H1 (cell line): ENCODE data around the gene BCL2L11. TPM values are rescaled to one million over a fixed set of nuclear protein-coding genes. Genes with fewer than 3 reads are reported as not detected.

Experiments
- BCL11A ChIP-seq, 2 experiments: IDR thresholded peaks; one replicate each; pipeline ENCODE4 v1.6.1; 2011; ENCODE audit warnings: low read depth in 2 of 2, low read length in 2 of 2, mild to moderate bottlenecking in 2 of 2
- RNF2 ChIP-seq: fragments of 200-900, 300-1000 bp; sonication (generic); IDR thresholded peaks from 2 replicates; pipeline ENCODE4 v1.7.1; 2016; ENCODE audit warnings: borderline replicate concordance, low read depth, mild to moderate bottlenecking, antibody characterized with exemption, low read length; ENCODE audit not compliant: poor library complexity, severe bottlenecking; ENCODE audit errors: missing control alignments
- polyA plus RNA-seq, 7 experiments: library from polyadenylated mRNA; depleted of rRNA in 3 of 7; stranded (reverse) in 5 of 7; unstranded in 2 of 7; fragments of >200 nt in 5 of 7; fragments of 200-250 nt in 2 of 7; gene quantifications; 1 replicate in 5 of 7; 2 replicates in 1 of 7; 4 replicates in 1 of 7; pipeline versions ENCODE4 v1.2.1 to v1.2.3, GENCODE V29; 2011 to 2013; ENCODE audit warnings: missing spikeins in 2 of 7, mixed read lengths in 2 of 7
- total RNA-seq: library from RNA; stranded (reverse); fragmentation: NEBNext Ultra II Directional; extraction: Animal tissue kit (Norgen Biotek cat#: 25700); gene quantifications from 2 replicates; pipeline ENCODE4 v1.2.1, GENCODE V29; 2021

BCL2L11 gene
- total and polyA plus RNA-seq, 2 of the 8 experiments (the other 6 are each of a cell fraction or from before 2014, with no cell fraction given), result 7.5 to 22.9 TPM

DNA sequence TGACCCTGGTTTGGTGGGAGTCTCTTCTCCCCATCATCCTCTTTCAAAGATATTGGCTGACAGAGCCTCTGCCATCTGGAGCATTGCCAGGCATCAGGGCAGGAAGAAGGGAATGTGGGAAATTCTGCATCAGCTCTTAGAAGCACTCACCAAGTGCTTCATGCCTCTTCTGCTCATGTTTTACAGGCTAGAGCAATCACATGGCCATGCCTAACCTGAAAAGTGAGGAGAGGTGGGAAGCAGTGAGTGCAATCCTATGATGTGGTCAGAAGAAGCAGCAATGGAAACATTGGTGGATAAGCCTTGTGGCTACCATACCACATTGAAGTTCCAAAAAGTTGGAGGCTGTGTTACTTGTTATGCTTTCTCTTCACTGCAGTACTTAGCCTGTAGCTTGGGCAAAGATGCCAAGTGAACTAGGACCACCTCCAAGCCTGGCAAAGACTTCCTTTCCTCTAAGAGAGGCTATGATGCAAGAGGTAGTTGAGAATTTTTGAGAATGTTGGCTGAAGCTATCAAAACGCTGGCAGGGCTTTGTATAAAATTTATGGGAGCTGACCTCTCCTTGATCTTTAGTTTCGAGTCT, 64.1 kb downstream of the BCL2L11 start (continued):
- TF ChIP-seq BCL11A (IDR thresholded peaks at IDR 0.05; ENCODE audit: low read depth in 2 of 2, low read length in 2 of 2), result no peak
- TF ChIP-seq RNF2, result no peak
